SU-DHL-6 (cell line): ENCODE results near the gene UGP2.

Source experiments
- EZH2phosphoT487 ChIP-seq: fragments of 200-600 bp; sonication (generic), shearing (Covaris generic); conservative IDR thresholded peaks from 2 replicates; pipeline ENCODE4 v1.6.1; 2018; ENCODE audit warnings: mild to moderate bottlenecking, antibody characterized with exemption, low read length, moderate library complexity, mixed read lengths
- TF ChIP-seq, protein P1 (sequence below): fragments of 200-600 bp; sonication (generic); IDR thresholded peaks from one replicate; pipeline ENCODE4 v1.5.1; 2017; ENCODE audit warnings: antibody characterized with exemption, mild to moderate bottlenecking, low read length, moderate library complexity; ENCODE audit not compliant: insufficient read depth, poor library complexity, severe bottlenecking

DNA sequence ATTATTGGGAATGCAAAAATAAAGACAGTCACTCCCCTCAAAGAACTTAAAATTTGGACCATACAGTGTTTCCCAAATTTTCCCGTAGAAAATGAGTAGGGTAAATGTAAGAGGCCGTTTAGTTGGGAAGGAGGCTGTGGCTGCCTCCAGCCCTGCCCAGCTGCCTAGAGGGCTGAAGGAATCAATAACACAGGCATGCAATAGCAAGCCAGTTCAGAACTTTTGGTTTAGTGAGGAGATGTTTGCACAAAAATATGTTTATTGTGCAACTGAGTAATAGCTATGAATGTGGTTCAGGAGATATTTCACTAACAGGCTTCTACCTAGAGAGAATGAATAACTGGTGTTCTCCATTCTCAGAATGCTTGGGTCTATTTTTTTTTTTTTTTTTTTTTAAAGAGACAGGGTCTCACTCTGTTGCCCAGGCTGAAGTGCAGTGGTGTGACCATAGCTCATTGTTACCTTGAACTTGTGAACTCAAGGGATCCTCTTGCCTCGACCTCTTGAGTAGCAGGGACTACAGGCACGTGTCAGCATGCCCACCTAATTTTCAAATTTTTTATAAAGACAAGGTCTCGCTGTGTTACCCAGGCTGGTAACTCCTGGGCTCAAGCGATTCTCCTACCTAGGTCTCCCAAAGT, 23.6 kb downstream of the UGP2 start:
- TF ChIP-seq, protein P1, sequence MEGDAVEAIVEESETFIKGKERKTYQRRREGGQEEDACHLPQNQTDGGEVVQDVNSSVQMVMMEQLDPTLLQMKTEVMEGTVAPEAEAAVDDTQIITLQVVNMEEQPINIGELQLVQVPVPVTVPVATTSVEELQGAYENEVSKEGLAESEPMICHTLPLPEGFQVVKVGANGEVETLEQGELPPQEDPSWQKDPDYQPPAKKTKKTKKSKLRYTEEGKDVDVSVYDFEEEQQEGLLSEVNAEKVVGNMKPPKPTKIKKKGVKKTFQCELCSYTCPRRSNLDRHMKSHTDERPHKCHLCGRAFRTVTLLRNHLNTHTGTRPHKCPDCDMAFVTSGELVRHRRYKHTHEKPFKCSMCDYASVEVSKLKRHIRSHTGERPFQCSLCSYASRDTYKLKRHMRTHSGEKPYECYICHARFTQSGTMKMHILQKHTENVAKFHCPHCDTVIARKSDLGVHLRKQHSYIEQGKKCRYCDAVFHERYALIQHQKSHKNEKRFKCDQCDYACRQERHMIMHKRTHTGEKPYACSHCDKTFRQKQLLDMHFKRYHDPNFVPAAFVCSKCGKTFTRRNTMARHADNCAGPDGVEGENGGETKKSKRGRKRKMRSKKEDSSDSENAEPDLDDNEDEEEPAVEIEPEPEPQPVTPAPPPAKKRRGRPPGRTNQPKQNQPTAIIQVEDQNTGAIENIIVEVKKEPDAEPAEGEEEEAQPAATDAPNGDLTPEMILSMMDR = no peak
- no peak for TF ChIP-seq EZH2phosphoT487
